Testis (tissue), 2 donors: Measurements from ENCODE around the gene NR6A1.

Experiments used
- CTCF ChIP-seq, 3 experiments: fragments of 450-650 bp in 2 of 3; fragments of 200-600 bp in 1 of 3; sonication (generic) in 1 of 3; IDR thresholded peaks; one replicate each; pipeline ENCODE4 v1.5.1; 2016 to 2019; ENCODE audit warnings: antibody characterized with exemption in 3 of 3, mild to moderate bottlenecking in 2 of 3, moderate library complexity in 1 of 3
- POLR2A ChIP-seq: fragments of 450-650 bp; IDR thresholded peaks from one replicate; pipeline ENCODE4 v1.6.1; 2017; ENCODE audit warnings: antibody characterized with exemption, mild to moderate bottlenecking, moderate library complexity

GRCh38 chr9:124664143-124664542 is 107.0 kb downstream of the NR6A1 start:
- no peak for TF ChIP-seq CTCF (IDR thresholded peaks at IDR 0.05)
- TF ChIP-seq POLR2A, result no peak
